Suprapubic skin (tissue), 3 donors: ENCODE data around the gene GAGE12F.
"Not testable (repeated sequence)": the region's sequence is repeated elsewhere in the genome, so short reads cannot be mapped to it uniquely, and the experiment has no call there.

ENCODE experiments used
- CTCF ChIP-seq, 2 donors: fragments of 200-600 bp in 1 of 2; fragments of 450-650 bp in 1 of 2; sonication (generic) in 1 of 2; IDR thresholded peaks; one replicate each; pipeline ENCODE4 v1.5.1; 2016 to 2019; ENCODE audit warnings: antibody characterized with exemption in 2 of 2, mild to moderate bottlenecking in 1 of 2, moderate library complexity in 1 of 2
- POLR2AphosphoS5 ChIP-seq, 3 donors: sonication (generic); formaldehyde crosslinking; IDR thresholded peaks; one replicate each; pipeline ENCODE4 v1.6.1; 2017; ENCODE audit warnings: antibody characterized with exemption in 3 of 3

- TF ChIP-seq CTCF, POLR2AphosphoS5 (IDR thresholded peaks at IDR 0.05): not testable (repeated sequence)
Observed at GRCh38 chrX:49589196-49589595, 28.6 kb downstream of the GAGE12F start, which contains the start of gene GAGE2A.
